ENCODE results near the gene PDILT.
"Not testable (repeated sequence)": the region's sequence is repeated elsewhere in the genome, so short reads cannot be mapped to it uniquely, and the experiment has no call there.

The PDILT gene

DNA sequence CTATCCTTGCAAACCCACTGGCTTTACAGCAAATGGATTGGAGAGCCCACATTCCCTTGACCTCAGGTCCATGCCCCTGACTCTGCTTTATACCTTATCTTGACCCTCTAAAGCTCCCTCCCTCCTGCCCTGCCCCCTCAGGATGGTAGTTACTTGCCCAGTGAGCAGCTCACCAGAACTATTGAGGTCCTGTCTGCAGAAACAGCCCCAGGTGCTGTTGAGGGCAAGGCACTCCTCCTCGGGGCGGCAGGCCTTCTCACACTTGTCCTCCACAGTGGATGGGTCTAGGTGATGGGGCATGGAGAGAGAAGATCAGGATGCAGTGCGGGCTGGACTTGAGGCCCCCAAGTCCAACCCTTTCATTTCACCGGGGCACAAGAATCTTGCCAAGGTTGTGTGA, 81.8 kb downstream of the PDILT start:
- no peak for DNase-seq
- Histone ChIP-seq H3K36me3 (ENCODE audit: control insufficient read depth, insufficient read depth, low read length) (no peaks in the 10 kb centered on the region), H3K9ac (ENCODE audit: low read length) (no peak overlapping the region), H3K56ac (ENCODE audit: low read length) (no peak overlapping the region), H3K18ac (ENCODE audit: low read length) (no peak overlapping the region), H2BK15ac (replicated peaks; ENCODE audit: low read depth) (no peak overlapping the region), H2BK120ac (ENCODE audit: low read depth, low read length) (no peak overlapping the region), H4K8ac (ENCODE audit: low read depth, low read length) (no peak overlapping the region), H2BK5ac (ENCODE audit: low read length) (no peak overlapping the region), H3K4me1 (ENCODE audit: control insufficient read depth, low read depth, low read length) (no peaks in the 10 kb centered on the region), H3K27ac (ENCODE audit: low read depth, low read length) (no peak overlapping the region), H3K4me2 (ENCODE audit: low read length) (no peak overlapping the region), H2AK5ac (ENCODE audit: low read length) (no peak overlapping the region), H3K27me3 (ENCODE audit: insufficient read depth, low read length, poor library complexity) (no peaks in the 10 kb centered on the region), H4K5ac (ENCODE audit: low read length) (no peak overlapping the region), H3K4ac (ENCODE audit: low read depth, low read length) (no peak overlapping the region), H3K4me3 (ENCODE audit: low read length) (no peak overlapping the region), H3K23ac (ENCODE audit: low read length) (no peak overlapping the region), H3K79me2 (ENCODE audit: control insufficient read depth, insufficient read depth, low read length) (no peaks in the 10 kb centered on the region), H3K79me1 (ENCODE audit: low read length) (no peaks in the 10 kb centered on the region)
- WGBS (ENCODE audit: extremely low coverage, insufficient coverage, low lambda C conversion rate) = no CpG with 5 or more reads among the region's 4 CpGs

DNA sequence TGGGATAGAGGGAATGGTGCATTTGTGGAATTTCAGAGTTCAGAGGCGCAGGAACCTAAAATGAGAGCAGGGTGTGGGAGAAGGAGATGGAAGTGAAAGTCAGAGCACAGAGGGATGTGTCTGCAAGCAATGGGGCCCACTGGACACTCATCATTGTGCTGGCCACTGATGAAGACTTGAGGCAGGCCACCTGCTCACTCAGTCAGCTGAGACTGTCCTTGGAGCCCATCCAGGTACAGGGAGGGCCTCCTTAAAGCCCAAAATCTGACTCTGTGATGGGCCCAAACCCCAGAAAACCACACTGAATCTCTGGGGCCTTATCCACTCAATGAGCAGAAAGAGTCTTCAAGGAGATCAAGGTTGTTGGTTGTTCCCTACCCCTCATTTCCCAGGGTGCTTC, 82.9 kb downstream of the PDILT start:
- no peak overlapping the region for H4K5ac ChIP-seq (ENCODE audit: low read length)
- no peak overlapping the region for H4K8ac ChIP-seq (ENCODE audit: low read depth, low read length)
- no peak overlapping the region for H3K56ac ChIP-seq (ENCODE audit: low read length)
- WGBS (ENCODE audit: extremely low coverage, insufficient coverage, low lambda C conversion rate) = no CpG with 5 or more reads among the region's 1 CpG
- no peaks in the 10 kb centered on the region for H3K79me2 ChIP-seq (ENCODE audit: control insufficient read depth, insufficient read depth, low read length)
- no peaks in the 10 kb centered on the region for H3K4me1 ChIP-seq (ENCODE audit: control insufficient read depth, low read depth, low read length)
- H3K27me3 ChIP-seq (ENCODE audit: insufficient read depth, low read length, poor library complexity) = no peaks in the 10 kb centered on the region
- no peak for DNase-seq
- no peak overlapping the region for H2BK120ac ChIP-seq (ENCODE audit: low read depth, low read length)
- no peak overlapping the region for H2AK5ac ChIP-seq (ENCODE audit: low read length)
- H3K27ac ChIP-seq (ENCODE audit: low read depth, low read length) = no peak overlapping the region
- H3K4me2 ChIP-seq (ENCODE audit: low read length) = no peak overlapping the region
- no peak overlapping the region for H3K9ac ChIP-seq (ENCODE audit: low read length)
- no peak overlapping the region for H2BK15ac ChIP-seq (replicated peaks; ENCODE audit: low read depth)
- no peak overlapping the region for H3K18ac ChIP-seq (ENCODE audit: low read length)
- H3K4me3 ChIP-seq (ENCODE audit: low read length) = no peak overlapping the region
- H2BK5ac ChIP-seq (ENCODE audit: low read length) = no peak overlapping the region
- no peak overlapping the region for H3K23ac ChIP-seq (ENCODE audit: low read length)
- H3K36me3 ChIP-seq (ENCODE audit: control insufficient read depth, insufficient read depth, low read length) = no peaks in the 10 kb centered on the region
- no peak overlapping the region for H3K4ac ChIP-seq (ENCODE audit: low read depth, low read length)
- no peaks in the 10 kb centered on the region for H3K79me1 ChIP-seq (ENCODE audit: low read length)

DNA sequence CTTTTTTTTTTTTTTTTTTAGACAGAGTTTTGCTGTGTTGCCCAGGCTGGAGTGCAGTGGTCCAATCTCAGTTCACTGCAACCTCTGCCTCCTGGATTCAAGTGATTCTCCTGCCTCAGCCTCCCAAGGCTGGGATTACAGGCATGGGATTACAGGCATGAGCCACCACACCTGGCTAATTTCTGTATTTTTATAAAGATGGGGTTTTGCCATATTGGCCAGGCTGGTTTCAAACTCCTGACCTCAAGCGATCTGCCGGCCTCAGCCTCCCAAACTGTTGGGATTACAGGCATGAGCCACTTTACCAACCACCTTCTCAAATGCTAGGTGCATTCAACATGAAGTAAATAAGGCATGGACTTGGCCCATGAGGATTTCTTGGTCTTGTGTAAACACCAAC, 83.5 kb downstream of the PDILT start:
- H3K56ac ChIP-seq (ENCODE audit: low read length); H3K4me3 ChIP-seq (ENCODE audit: low read length); H3K27me3 ChIP-seq (ENCODE audit: insufficient read depth, low read length, poor library complexity); H3K23ac ChIP-seq (ENCODE audit: low read length); H3K79me2 ChIP-seq (ENCODE audit: control insufficient read depth, insufficient read depth, low read length); H2AK5ac ChIP-seq (ENCODE audit: low read length); H3K4ac ChIP-seq (ENCODE audit: low read depth, low read length); H2BK15ac ChIP-seq (replicated peaks; ENCODE audit: low read depth); H2BK120ac ChIP-seq (ENCODE audit: low read depth, low read length); H3K18ac ChIP-seq (ENCODE audit: low read length); H3K79me1 ChIP-seq (ENCODE audit: low read length); H3K4me1 ChIP-seq (ENCODE audit: control insufficient read depth, low read depth, low read length); H3K36me3 ChIP-seq (ENCODE audit: control insufficient read depth, insufficient read depth, low read length); H4K8ac ChIP-seq (ENCODE audit: low read depth, low read length); H3K27ac ChIP-seq (ENCODE audit: low read depth, low read length); H4K5ac ChIP-seq (ENCODE audit: low read length); H3K9ac ChIP-seq (ENCODE audit: low read length); DNase-seq; H2BK5ac ChIP-seq (ENCODE audit: low read length); H3K4me2 ChIP-seq (ENCODE audit: low read length): not testable (repeated sequence)
- no CpG with 5 or more reads among the region's 2 CpGs for WGBS (ENCODE audit: extremely low coverage, insufficient coverage, low lambda C conversion rate)

DNA sequence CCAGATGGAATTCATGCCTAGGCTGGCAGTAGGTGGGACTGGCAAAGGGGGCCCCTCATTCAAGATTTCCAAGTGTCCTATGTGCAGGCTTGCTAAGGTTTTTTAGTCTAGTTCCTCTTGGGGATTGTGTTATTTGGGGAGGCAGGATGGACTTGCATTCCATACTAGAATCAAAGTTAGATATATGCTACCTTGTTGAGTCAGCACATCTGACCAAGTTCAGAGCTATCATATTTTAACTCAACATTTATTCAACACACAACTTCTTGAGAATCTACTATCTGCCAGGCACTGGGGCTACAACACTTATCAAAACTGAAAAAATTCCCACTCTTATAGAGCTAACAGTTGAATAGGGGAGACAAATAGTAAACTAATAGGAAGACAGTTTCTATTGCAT, 83.9 kb downstream of the PDILT start:
- Histone ChIP-seq H3K27me3 (ENCODE audit: insufficient read depth, low read length, poor library complexity) (no peaks in the 10 kb centered on the region), H3K4ac (ENCODE audit: low read depth, low read length) (no peak overlapping the region), H3K4me1 (ENCODE audit: control insufficient read depth, low read depth, low read length) (no peaks in the 10 kb centered on the region), H2AK5ac (ENCODE audit: low read length) (no peak overlapping the region), H3K79me2 (ENCODE audit: control insufficient read depth, insufficient read depth, low read length) (no peaks in the 10 kb centered on the region), H3K23ac (ENCODE audit: low read length) (no peak overlapping the region), H3K56ac (ENCODE audit: low read length) (no peak overlapping the region), H2BK15ac (replicated peaks; ENCODE audit: low read depth) (no peak overlapping the region), H3K18ac (ENCODE audit: low read length) (no peak overlapping the region), H2BK120ac (ENCODE audit: low read depth, low read length) (no peak overlapping the region), H3K9ac (ENCODE audit: low read length) (no peak overlapping the region), H4K8ac (ENCODE audit: low read depth, low read length) (no peak overlapping the region), H4K5ac (ENCODE audit: low read length) (no peak overlapping the region), H3K4me2 (ENCODE audit: low read length) (no peak overlapping the region), H2BK5ac (ENCODE audit: low read length) (no peak overlapping the region), H3K79me1 (ENCODE audit: low read length) (no peaks in the 10 kb centered on the region), H3K27ac (ENCODE audit: low read depth, low read length) (no peak overlapping the region), H3K36me3 (ENCODE audit: control insufficient read depth, insufficient read depth, low read length) (no peaks in the 10 kb centered on the region), H3K4me3 (ENCODE audit: low read length) (no peak overlapping the region)
- no peak for DNase-seq

DNA sequence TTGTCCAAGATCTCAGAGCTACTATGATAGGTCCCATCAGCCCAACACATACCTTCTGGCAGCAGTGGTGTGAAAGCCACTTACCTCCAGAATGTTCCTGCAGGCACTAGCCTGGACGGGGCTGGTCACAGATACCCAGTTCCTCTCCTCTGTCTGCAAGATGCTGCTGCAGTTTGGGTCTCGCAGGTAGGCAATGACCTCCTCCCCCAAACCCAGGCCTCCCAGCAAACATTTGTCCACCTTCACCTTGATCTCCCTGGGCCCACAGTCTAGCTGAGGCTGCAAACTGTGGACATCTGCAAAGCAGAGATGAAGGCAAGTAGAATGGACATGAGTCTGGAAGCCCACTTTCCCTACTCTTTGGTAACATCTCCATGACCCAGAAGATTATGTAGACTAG, 84.4 kb downstream of the PDILT start:
- Histone ChIP-seq H3K4me2 (ENCODE audit: low read length) (no peak overlapping the region), H2BK5ac (ENCODE audit: low read length) (no peak overlapping the region), H2AK5ac (ENCODE audit: low read length) (no peak overlapping the region), H3K56ac (ENCODE audit: low read length) (no peak overlapping the region), H2BK15ac (replicated peaks; ENCODE audit: low read depth) (no peak overlapping the region), H3K18ac (ENCODE audit: low read length) (no peak overlapping the region), H3K9ac (ENCODE audit: low read length) (no peak overlapping the region), H3K4me1 (ENCODE audit: control insufficient read depth, low read depth, low read length) (no peaks in the 10 kb centered on the region), H3K4ac (ENCODE audit: low read depth, low read length) (no peak overlapping the region), H2BK120ac (ENCODE audit: low read depth, low read length) (no peak overlapping the region), H4K8ac (ENCODE audit: low read depth, low read length) (no peak overlapping the region), H3K79me1 (ENCODE audit: low read length) (no peaks in the 10 kb centered on the region), H3K27ac (ENCODE audit: low read depth, low read length) (no peak overlapping the region), H3K23ac (ENCODE audit: low read length) (no peak overlapping the region), H3K27me3 (ENCODE audit: insufficient read depth, low read length, poor library complexity) (no peaks in the 10 kb centered on the region), H3K79me2 (ENCODE audit: control insufficient read depth, insufficient read depth, low read length) (no peaks in the 10 kb centered on the region), H4K5ac (ENCODE audit: low read length) (no peak overlapping the region), H3K4me3 (ENCODE audit: low read length) (no peak overlapping the region), H3K36me3 (ENCODE audit: control insufficient read depth, insufficient read depth, low read length) (no peaks in the 10 kb centered on the region)
- no CpG with 5 or more reads among the region's 2 CpGs for WGBS (ENCODE audit: extremely low coverage, insufficient coverage, low lambda C conversion rate)
- DNase-seq = no peak

DNA sequence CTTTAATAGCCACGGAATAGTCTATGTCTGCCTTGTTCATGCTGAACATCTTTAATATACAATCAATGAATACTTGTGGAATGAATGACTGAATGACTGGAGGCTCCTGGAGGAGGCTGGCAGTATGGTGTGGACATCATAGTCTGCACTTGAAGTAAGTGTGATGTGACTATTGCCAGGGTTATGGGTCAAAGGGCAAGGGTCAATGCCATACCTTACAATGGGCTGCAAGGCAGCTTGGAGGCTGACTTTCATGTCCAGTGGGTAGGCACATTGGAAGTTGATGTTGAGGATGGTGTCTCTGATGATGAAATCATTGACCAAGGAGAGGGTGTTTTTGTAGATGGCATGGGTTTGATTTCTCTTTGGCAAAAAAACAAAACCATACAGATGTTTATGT, 85.1 kb downstream of the PDILT start:
- Histone ChIP-seq H4K8ac (ENCODE audit: low read depth, low read length) (no peak overlapping the region), H2BK120ac (ENCODE audit: low read depth, low read length) (no peak overlapping the region), H3K56ac (ENCODE audit: low read length) (no peak overlapping the region), H3K4ac (ENCODE audit: low read depth, low read length) (no peak overlapping the region), H2BK5ac (ENCODE audit: low read length) (no peak overlapping the region), H3K79me1 (ENCODE audit: low read length) (no peaks in the 10 kb centered on the region), H4K5ac (ENCODE audit: low read length) (no peak overlapping the region), H2BK15ac (replicated peaks; ENCODE audit: low read depth) (no peak overlapping the region), H3K9ac (ENCODE audit: low read length) (no peak overlapping the region), H3K36me3 (ENCODE audit: control insufficient read depth, insufficient read depth, low read length) (no peaks in the 10 kb centered on the region), H3K27ac (ENCODE audit: low read depth, low read length) (no peak overlapping the region), H3K79me2 (ENCODE audit: control insufficient read depth, insufficient read depth, low read length) (no peaks in the 10 kb centered on the region), H3K27me3 (ENCODE audit: insufficient read depth, low read length, poor library complexity) (no peaks in the 10 kb centered on the region), H3K4me3 (ENCODE audit: low read length) (no peak overlapping the region), H3K4me2 (ENCODE audit: low read length) (no peak overlapping the region), H3K18ac (ENCODE audit: low read length) (no peak overlapping the region), H2AK5ac (ENCODE audit: low read length) (no peak overlapping the region), H3K4me1 (ENCODE audit: control insufficient read depth, low read depth, low read length) (no peaks in the 10 kb centered on the region), H3K23ac (ENCODE audit: low read length) (no peak overlapping the region)
- no CpG with 5 or more reads among the region's 1 CpG for WGBS (ENCODE audit: extremely low coverage, insufficient coverage, low lambda C conversion rate)
- DNase-seq = no peak

Measured in mesendoderm (in vitro differentiated cells).